HG02763 (cell line): ENCODE data around the gene GALP.
"Not testable (repeated sequence)": the region's sequence is repeated elsewhere in the genome, so short reads cannot be mapped to it uniquely, and the experiment has no call there.

Source experiments
- ATAC-seq: cut with Tn5 transposase; IDR thresholded peaks from one replicate; pipeline ENCODE4 v1.9.1; 2021; ENCODE audit warnings: mild to moderate bottlenecking, moderate library complexity; ENCODE audit not compliant: unreplicated experiment

GALP gene

GRCh38 chr19:56175861-56176307 lies at the start of gene GALP:
Gene GALP (plus strand): TSS chr19:56176008. CDS start chr19:56177109, 1,101 bp downstream.
- not testable (repeated sequence) for ATAC-seq

- no peak for ATAC-seq
These were observed 48.6 kb upstream of the GALP start for GRCh38 chr19:56126983-56127780.

DNA sequence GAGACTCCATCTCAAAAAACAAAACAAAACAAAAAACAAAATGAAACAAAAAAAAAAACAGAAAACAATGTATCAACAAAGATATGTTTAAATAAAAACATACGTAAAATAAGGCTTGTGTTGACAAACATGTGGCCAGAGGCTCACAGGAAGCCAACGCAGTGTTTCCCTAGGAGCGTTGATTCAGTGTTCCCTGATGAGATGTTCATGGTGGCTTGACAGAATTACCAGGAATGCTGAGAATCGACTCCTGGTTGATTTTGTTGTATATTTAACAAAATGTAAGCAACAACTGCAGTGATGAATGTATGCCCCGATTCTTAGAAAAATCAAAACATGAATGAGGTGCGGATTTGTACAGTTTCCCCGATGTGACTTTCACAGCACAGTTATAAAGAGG lies 45.8 kb upstream of the GALP start:
- no peak for ATAC-seq

DNA sequence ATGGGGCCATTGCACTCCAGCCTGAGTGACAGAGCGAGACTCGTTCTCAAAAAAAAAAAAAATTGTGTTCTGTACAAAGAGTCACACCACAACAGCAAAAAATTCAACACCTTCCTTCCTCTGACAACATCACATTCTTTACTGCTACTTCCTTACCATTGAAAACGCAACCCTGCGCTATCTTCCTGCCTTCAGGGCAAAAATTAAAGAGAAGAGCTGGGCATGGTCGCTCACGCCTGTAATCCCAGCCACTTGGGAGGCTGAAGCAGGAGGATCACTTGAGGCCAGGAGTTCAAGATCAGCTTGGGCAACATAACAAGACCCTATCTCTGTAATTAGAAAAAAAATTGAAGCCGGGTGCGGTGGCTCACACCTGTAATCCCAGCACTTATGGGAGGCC lies 44.2 kb upstream of the GALP start:
- no peak for ATAC-seq

- ATAC-seq = no peak
These were observed 43.4 kb upstream of the GALP start for GRCh38 chr19:56132316-56132822.

GRCh38 chr19:56133858-56134653 lies 41.8 kb upstream of the GALP start:
- ATAC-seq = no peak

- ATAC-seq = no peak
These were observed 41.2 kb upstream of the GALP start for GRCh38 chr19:56134654-56134921.

DNA sequence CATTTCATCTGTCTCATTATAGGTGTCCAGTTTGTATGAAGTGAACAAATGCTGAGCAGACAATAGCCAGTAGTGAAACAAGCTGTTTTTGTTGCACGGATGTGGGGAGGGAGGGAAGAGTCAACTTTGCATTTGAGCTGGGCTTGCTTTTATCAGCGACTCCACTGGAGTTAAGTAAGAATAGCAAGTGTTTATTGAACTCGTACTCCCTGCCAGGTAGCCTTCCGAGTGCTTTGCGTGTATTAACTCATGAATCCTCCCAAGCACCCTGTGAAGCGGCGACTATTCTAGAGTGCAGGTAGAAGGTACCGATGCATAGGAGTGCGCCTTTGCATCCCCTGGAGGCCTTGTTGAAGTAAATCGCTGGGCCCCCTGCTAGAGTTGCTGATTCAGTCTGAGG lies 39.4 kb upstream of the GALP start:
- ATAC-seq = no peak

DNA sequence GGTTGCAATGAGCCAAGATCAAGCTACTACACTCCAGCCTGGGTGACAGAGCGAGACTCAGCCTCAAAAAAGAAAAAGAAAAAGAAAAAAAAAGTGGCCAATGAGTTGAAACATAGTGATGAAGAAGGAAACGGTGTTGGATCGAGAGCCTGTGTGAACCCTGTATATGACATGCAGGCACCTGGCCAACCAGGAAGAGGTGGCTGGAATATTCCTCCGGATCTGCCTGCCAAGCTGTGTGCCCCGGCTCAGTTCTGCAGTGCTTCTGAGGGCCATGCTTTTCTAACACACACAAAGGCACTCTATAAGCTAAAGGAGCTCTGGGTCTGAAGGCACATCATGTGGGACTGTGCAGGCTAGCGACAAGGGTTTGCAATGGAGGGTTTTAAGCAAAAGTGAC lies 38.4 kb upstream of the GALP start:
- no peak for ATAC-seq

- ATAC-seq = no peak
These were observed 37.7 kb upstream of the GALP start for GRCh38 chr19:56138069-56138468.

GRCh38 chr19:56139847-56140582 lies 35.8 kb upstream of the GALP start:
- no peak for ATAC-seq

DNA sequence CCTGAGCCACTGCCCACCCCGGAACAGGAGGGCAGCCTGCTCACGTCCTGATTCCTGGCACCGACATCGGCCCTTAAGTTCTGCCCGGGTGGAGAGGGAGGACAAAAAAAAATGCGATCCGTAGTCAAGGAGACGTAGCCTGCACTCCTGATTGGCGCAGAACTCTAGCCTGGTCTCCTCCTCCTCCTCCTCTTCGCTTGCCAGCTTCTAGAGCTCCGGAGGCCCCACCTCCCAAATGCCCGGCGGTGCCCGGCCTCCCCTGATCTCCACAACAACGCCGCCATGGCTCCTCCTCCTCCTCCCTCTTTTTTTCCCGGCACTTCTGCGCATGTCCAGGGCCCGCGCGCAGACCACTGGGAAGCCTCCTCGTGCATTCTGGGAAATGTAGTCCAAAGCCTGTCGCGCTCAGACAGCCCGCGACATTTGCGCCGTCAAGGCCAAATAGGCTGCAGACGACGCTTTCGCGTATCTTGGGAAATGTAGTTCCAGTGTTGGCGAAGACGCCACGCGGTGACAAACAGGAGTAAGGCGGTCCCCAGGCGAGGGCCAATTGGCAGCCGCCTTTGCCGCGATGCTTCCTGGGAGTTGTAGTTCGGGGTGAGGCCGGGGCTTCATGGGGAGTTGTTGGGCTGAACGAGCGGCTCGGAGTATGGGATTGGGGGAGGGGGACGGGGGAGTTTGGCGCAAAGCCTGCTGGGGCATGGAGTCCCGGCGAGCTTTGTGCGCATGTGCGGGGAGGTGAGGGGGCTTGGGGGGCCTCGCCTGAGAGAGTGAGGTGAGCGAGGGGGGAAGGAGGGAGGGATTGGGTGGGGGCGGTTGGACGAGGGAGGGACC lies 35.0 kb upstream of the GALP start, which contains the start of gene ZNF444:
ZNF444 (plus strand) TSS at position 705 of the 834 bp plus-strand sequence. CDS start 5,625 bp downstream, outside the sequence.
- peak; percentile 91 for ATAC-seq

GRCh38 chr19:56141417-56141993 lies 34.3 kb upstream of the GALP start:
- no peak for ATAC-seq

- ATAC-seq = no peak
These were observed 33.6 kb upstream of the GALP start for GRCh38 chr19:56142087-56142787.

- no peak for ATAC-seq
These were observed 32.8 kb upstream of the GALP start for GRCh38 chr19:56142897-56143434.

- ATAC-seq = no peak
These were observed 31.4 kb upstream of the GALP start for GRCh38 chr19:56144376-56144775.

DNA sequence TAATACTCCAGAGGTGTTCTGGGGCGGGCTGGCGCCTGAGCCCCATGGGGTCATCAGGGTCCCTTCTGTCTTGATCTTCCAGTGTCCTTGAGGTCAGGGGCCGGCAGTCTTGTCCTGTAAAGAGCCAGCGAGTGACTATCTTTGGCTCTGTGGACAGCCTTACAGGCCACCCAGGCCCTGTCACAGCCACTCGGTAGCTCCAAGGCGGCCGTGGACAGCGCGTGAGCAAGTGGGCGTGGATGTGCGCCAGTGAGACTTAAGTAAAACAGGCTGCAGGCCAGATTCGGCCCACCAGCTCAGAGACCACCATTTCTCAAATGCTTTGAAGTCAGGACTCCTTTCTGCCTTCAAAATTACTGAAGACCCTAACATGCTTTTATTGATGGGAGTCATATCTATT lies 31.0 kb upstream of the GALP start:
- ATAC-seq = no peak

- no peak for ATAC-seq
These were observed 30.1 kb upstream of the GALP start for GRCh38 chr19:56145698-56146097.

GRCh38 chr19:56146904-56147303 lies 28.9 kb upstream of the GALP start:
- ATAC-seq = no peak
